GM18526 (cell line): Measurements from ENCODE around the gene WSB2.

Experiments used
- POLR2A ChIP-seq: IDR thresholded peaks from 3 replicates; pipeline ENCODE4 v1.6.1; 2011; ENCODE audit not compliant: insufficient read length; ENCODE audit errors: extremely low read depth

Gene WSB2

DNA sequence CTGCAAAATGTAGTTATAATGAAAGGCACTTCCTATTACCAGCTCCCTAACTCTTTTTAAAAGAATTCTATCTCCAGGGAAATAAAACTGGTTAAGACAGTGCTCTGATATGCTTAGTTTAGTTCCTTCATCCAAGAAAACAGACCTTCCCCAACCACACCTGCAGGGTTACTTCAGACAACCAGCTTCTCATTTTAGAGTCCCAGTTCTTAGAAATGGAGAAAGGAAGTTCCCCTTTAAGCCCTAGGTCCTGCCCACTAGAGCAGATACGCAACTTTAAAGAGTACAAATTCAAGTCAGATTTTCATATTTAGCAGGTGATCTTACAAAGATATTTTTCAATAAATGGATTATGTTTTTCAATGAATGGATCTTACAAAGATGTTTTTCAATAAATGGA, 4.4 kb upstream of the WSB2 start:
- no peak for TF ChIP-seq POLR2A

DNA sequence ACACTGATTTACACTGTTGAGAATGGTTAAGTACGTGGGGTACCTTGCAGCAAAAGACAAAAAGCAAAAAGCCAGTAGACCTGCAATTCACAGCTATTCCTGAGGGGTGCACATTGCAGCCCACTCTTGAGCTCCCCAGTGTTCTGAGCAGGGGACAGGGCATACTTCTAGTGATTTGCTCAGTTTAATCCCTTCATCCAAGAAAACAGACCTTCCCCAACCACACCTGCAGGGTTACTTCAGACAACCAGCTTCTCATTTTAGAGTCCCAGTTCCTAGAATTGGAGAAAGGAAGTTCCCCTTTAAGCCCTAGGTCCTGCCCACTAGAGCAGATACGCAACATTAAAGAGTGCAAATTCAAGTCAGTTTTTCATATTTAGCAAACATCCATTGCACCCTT, 3.6 kb upstream of the WSB2 start:
- no peak for TF ChIP-seq POLR2A

DNA sequence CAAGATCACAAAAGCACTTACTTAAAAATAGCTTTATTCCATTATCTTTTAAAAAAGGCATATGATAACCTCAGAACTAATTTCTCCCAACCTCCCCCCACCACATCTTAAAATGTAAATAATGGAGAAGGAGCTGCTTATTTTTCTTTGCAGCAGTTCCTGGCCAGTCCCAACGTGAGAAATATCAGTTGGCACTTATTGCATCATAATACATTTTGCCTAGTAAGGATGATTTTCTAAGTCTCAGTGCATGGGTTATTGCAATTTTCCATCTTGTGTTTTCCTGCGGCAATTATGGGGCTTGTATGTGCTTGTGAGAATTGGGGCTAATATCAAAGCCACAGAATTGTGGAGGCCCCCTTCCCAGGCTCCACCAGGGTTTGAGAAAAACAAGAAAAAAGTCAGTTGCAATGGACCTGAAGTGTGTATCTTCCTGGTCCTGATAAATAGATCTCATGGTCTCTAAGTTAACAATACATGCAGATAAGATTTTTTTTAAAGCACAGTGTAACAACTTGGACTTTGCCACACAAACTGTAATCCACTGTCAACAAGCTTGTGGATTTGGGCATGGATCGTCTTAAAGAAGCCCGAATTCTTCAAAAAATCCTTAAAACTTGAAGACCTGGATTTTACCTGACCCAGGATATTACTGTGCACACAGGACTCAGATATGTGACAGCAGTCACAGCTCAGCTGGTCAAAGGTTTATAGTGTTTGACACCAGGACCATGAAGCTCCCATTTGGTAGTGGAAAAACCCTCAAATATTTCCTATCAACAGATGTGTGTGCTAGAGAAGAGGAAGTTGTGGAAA, 2.8 kb upstream of the WSB2 start:
- no peak for TF ChIP-seq POLR2A

DNA sequence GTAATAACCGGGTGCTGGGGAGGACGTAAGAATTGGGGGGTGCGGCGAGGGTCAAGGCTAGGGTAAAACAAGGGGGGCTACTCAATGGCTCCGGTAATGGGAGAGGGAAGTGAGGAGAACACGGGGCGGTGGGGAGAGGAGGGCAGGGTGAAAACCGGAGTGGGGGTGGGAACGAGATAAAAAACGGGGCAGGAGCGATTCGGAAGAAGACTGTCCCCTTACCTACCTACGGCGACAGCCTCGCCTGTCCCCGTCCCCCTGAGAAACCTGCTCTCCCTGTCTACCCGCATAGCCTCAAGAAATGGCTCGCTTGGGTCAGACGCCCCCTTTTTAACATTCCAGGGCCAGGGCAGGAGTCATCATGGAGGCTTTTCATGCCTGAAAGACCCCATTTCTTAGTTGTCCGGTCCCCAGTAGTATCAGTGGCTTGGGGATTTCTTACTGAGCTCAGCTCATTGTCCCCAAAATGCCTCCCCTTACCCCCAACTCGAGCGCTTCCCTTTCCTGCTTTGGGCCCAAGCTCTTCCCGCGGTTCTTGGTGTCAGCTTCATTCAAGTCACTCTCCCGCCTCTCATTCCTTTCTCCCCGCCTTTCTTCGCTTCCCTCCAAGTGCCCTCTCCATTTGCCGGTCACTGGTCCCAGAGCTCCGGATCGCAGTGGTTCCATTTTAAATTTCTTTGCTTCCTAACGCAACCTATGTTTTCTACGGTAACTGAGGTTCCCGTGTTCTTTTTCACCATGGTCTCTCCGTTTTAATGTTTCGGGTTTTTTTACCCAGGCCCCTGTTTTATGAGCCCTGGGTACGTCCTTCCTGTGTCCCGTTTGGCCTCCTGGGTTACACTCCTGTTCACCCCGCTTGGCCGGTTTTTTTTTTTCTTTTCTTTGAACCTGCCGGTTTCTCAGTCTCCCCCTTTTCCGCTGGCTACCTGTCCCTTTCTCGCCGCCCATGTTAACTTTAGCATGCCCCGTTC, 1.2 kb upstream of the WSB2 start:
- no peak for TF ChIP-seq POLR2A

DNA sequence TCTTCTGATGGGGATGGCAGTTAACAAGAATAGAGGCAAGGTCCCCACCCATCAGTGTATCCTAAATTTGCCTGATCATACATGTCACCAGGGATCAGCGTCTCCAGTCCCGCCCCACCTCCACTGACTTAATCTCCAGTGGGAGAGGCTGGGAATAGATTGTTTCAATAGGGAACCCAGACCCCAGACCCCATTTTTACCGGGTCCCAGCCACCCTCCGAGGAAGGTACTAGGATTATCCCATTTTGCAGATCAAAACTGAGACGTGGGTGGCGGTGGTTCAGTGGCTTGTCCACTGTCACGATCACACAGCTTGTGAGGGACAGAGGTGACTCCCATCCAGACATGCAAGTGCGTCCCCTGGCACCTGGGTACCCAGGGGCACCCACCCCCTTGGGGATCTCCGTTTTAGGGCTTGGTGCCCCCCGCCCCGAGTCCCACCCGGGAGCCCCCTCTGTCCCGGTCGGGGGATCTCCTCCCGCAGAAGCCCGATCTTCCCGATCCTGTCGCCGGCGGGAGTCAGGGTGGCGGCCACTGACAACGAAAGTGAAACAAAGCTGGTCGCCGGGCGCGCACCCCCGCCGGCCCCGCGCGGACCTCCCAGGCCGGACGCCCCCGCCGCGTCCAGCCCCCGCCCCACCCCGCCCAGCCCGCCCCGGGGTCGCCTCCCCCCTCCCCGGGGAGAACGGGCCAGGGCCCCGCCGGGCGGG, 523 bp downstream of the WSB2 start:
- no peak for TF ChIP-seq POLR2A

DNA sequence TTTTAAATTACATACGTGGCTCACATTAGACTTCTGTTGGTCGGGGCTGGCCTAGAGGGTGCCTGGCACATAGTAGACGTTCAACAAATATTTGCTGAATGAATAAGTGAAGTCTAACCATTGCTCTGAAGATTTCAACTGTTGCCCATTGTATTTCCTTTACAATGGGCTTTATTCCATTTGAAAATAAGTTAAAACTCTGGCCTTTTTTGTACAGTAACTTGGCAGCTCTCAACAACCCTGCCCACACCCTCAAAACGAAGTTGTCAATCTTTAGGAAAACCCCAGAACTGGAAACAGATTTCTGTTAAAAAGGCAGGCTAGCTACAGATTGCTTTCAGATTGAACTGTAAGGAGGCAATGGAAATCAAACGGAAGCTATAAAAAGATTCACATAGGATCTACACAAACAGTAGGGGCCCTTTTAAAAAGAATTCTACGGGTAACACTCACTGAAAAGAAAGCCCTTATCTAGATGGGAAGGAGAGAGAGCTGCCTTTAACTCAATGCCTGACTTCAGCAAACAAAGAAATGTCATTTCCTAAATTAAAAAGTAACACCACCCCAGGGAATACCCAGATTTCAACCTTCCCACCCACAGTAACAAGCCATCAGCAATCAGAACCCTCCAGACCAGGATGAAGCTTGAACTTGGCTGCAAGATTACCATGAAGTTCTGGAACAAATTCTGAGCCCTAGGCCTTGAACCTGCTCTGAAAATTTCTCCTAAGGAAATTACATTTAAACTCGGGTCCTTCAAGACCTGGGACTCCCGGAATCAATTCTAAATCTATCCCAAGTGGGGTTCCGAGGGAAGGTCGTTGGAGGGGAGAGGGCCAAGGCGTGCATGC, 1.4 kb downstream of the WSB2 start:
- no peak for TF ChIP-seq POLR2A

DNA sequence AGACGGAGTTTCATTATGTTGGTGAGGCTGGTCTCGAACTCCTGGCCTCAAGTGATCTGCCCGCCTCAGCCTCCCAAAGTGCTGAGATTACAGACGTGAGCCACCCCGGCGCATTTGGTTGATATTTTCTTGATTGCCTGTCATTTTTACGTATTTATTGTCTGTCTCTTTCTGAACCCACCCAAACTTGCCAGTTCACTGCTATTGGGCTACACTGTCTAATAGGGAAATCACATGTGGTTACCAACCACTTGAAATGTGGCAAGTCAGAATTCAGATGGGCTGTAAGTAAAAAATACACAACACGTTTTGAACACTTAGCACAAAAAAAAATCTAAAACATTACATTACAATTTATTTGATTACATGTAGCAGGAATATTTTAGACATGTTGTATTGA, 2.1 kb downstream of the WSB2 start:
- TF ChIP-seq POLR2A = no peak

DNA sequence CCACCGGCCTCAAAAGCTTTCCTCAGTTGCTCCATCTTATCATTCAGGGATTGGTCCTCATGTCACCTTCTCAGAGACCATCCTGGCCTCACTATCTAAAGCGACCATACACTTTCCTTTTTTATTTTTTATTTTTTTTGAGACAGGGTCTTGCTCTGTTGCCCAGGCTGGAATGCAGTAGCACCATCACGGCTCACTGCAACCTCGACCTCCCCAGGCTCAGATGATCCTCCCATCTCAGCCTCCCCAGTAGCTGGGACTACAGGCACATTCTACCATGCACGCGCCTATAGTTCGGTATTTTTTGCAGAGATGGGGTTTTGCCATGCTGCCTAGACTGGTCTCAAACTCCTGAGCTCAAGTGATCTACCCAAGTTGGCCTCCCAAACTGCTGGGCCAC, 2.8 kb downstream of the WSB2 start:
- TF ChIP-seq POLR2A = no peak

DNA sequence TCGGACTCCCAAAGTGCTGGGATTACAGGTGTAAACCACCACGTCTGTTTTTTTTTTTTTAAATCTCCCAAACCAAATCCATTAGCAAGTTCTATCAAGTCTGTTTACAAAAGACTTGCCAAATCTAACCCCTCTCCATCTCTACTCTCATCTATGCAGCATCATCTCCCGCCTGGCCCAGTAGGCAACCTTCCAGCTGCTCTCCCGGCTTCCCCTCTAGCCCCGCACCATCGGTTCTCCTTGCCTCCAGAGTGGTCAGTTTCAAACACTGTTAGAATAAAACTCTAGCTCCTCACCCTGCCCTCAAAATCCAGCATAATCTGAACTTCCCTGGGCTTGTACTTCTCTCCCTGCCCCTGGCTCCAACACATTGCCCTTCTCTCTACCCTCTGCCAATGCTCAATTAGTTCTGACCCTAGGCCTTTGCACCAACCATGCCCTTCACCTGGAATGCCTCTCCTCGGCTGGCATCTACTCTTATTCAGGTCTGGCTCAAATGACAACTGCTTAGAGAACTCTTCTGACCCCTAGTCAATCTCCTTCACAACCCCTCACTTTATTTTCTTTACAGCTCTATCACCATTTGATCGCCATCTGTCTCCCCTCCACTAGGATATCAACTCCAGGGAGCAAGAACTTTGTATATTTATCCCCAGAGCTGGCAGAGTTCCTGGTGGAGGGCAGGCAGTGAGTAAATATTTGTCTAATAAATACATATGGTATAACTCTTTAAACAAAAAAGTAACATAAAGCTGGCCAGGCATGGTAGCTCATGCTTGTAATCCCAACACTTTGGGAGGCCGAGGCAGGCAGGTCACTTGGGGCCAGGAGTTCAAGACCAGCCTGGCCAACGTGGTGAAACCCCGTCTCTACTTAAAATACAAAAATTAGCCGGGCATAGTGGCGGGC, 4.9 kb downstream of the WSB2 start:
- no peak for TF ChIP-seq POLR2A

DNA sequence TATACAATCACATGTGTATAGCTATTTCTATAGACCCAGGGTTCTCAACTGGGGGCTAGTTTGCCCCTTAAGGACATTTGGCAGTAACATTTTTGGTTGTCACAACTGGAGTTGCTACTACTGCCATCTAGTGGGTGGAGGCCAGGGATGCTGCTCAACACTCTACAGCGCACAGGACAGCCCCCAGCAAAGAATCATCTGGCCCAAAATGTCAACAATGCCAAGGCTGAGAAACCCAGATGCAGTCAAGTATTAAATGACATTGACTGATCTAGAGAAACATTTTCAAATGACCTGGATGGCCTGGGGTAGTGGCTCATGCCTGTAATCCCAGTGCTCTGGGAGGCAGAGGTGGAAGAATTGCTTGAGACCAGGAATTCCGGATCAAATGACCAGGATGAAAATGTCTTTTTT, 5.8 kb downstream of the WSB2 start:
- no peak for TF ChIP-seq POLR2A

DNA sequence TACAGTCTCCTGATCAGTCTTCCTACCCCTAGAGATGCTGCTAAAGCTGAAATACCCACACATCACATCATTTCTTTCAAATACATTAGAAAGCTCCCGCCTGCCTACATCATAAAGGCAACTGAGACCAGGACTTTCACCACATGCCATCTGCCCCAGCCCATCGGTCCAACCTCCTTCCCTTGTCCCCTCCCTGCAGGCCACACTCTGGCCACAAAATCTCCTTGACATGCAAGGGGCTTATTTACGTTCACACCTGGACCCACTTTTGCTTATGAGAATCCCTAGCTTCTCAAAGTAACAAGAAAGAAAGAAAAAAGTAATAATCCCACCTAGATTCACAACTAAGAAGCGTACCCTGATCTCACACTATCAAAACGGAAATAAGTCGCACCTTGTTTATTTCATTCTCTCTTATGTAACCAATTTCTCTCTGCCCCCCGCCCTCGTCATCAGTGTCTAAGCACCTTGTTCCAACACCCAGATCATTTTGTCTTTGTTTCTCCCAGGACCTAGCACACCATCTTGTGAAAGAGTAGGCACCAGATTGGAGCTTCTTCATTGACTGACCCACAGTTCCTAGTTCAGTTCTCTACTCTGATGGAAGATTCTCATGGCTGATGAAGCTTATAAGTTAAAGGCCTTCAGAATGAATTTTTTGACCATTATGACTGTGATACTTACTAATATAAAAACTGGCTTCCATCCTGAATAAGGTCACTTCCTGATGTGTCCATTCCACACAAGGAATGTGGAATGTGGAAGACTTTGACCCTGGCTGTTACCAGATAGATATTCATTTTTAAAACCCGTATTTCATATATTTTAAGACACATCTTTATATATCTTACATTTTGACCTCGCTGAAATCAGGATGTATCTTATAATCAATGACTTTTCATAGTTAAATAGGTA, 7.7 kb downstream of the WSB2 start:
- TF ChIP-seq POLR2A = no peak

DNA sequence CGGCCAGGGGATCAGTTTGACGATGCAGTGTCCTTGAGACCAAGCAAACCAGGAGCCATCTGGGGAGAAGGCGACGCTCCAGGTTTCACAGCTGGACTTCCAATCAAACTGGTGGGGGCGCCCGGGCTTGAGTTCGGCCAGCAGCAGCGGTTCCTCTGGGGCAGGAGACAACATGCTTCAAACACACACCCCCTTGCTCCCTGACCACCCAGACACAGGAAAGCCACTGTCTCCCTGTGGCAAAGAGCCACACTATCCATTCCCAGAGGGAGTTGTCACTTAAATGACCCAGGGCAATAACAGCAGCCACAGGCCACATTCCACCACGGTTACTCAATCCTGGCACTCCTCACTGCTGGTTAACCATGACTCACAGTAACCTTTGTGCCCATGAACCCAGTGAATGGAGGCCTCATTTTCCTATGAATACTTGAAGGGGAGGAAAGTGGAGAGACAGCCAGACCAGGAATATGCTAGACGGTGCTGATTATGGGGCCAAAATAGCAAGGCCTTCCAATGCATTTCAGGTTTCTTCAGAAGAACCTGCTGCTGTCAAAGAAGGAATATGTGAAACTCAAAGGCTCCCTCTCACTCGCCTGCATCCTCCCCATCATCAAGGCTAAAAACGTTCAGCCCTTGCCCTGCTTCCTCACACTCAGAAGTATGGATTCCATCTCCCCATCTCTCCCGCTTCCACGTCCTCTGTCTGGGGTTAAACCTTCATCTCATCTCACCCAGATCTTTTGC, 8.5 kb downstream of the WSB2 start:
- no peak for TF ChIP-seq POLR2A
